ENCODE data around the gene CIB4. TPM values are rescaled to one million over a fixed set of nuclear protein-coding genes. Genes with fewer than 3 reads are reported as not detected.

CIB4 gene
- total RNA-seq, 1 experiment from 2014 or later = not detected

DNA sequence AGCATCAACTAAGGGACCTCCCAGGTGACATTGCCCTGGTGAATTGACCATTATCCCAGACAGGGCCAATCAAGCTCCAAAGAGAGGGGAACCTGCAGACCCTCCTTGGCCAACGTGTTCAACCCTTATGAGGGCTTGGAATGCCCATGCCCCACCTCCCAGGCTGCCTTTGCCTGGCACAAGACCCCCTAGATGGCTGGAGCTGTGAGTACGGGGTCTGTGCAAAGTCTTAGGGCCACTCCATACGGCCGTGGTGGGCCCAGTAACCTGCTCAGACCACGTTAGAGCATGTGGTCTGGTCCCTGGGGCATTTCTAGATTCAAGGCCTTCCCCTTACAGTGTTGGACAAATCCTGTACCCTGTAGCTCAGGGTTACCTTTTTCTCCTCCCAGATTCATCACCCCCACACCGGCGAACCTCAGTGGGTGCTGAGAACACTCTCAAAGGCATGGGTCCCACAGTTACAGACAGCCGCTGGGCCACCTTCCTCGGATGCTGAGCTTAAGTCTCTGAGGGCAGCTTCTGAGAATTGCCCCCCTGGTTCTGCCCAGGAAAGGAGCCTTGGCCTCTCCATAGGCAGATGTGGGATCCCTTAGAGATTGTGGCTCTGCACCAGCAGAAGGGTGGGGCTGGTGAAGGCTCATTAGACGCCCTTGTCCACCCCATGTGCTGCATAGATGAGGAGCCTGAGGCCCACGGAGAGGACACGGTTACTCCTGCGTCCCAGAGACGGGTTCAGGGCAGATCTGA, 33.0 kb upstream of the CIB4 start:
- no peaks in the 10 kb centered on the region for H3K9me3 ChIP-seq (ENCODE audit: low read depth, low read length, poor library complexity, severe bottlenecking)
- CTCF ChIA-PET = no interaction called here
- POLR2A ChIA-PET (ENCODE audit: low non-redundant PET) = no interaction called here
- H3K27me3 ChIP-seq (replicated peaks; ENCODE audit: insufficient read depth, low read depth, low read length, poor library complexity) = no peaks in the 10 kb centered on the region
- H3K4me3 ChIP-seq (ENCODE audit: low read depth, low read length, poor library complexity, severe bottlenecking) = no peak overlapping the region
- DNase-seq (ENCODE audit: low spot score) = no peak
- H3K36me3 ChIP-seq (ENCODE audit: insufficient read depth, low read length, poor library complexity, severe bottlenecking) = no peaks in the 10 kb centered on the region
- TF ChIP-seq EZH2 (IDR thresholded peaks at IDR 0.05; ENCODE audit: borderline replicate concordance, low read depth, low read length, poor library complexity, severe bottlenecking) = no peak
- TF ChIP-seq, protein P1, sequence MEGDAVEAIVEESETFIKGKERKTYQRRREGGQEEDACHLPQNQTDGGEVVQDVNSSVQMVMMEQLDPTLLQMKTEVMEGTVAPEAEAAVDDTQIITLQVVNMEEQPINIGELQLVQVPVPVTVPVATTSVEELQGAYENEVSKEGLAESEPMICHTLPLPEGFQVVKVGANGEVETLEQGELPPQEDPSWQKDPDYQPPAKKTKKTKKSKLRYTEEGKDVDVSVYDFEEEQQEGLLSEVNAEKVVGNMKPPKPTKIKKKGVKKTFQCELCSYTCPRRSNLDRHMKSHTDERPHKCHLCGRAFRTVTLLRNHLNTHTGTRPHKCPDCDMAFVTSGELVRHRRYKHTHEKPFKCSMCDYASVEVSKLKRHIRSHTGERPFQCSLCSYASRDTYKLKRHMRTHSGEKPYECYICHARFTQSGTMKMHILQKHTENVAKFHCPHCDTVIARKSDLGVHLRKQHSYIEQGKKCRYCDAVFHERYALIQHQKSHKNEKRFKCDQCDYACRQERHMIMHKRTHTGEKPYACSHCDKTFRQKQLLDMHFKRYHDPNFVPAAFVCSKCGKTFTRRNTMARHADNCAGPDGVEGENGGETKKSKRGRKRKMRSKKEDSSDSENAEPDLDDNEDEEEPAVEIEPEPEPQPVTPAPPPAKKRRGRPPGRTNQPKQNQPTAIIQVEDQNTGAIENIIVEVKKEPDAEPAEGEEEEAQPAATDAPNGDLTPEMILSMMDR (conservative IDR thresholded peaks at IDR 0.05; ENCODE audit: low read depth, low read length) = no peak
- intact Hi-C loops (cut with micrococcal nuclease; ENCODE audit: unreplicated experiment) = no loop called here
- BruUV-seq (replicated peaks) = no TSS peak
- no peak overlapping the region for H3K27ac ChIP-seq (ENCODE audit: low read depth, low read length, poor library complexity, severe bottlenecking)
- peaks cover 3% of the 10 kb centered on the region for H3K4me1 ChIP-seq (ENCODE audit: insufficient read depth, low read length, poor library complexity, severe bottlenecking)

DNA sequence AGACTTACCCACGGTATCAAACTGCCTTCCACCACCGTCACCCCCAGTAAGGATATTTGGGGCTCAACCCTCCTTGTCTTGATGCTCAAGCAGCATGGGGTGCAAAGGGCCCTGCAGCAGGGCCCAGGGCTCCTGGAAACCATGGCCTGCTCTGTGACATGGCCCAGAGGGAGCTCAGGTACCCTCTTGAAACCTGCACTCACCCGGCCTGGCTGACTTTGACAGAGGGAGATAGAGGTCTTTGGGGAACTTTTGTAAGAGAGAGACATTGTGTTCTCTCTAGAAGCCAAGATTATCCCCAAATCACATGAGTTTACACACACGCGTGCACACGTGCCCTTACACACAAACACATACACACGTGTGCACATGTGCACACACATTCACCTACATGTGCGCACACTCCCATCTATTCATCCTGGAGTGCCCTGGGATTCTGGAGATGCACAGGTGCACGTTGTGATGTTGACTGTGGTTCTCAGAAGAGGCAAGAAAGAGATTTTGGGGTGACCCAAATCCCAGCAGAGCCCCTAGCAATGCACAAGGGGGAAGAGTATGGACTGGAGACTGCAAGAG, 31.7 kb upstream of the CIB4 start:
- Histone ChIP-seq H3K27me3 (replicated peaks; ENCODE audit: insufficient read depth, low read depth, low read length, poor library complexity) (no peaks in the 10 kb centered on the region), H3K4me1 (ENCODE audit: insufficient read depth, low read length, poor library complexity, severe bottlenecking) (peaks cover 3% of the 10 kb centered on the region), H3K9me3 (ENCODE audit: low read depth, low read length, poor library complexity, severe bottlenecking) (no peaks in the 10 kb centered on the region), H3K27ac (ENCODE audit: low read depth, low read length, poor library complexity, severe bottlenecking) (no peak overlapping the region), H3K4me3 (ENCODE audit: low read depth, low read length, poor library complexity, severe bottlenecking) (no peak overlapping the region), H3K36me3 (ENCODE audit: insufficient read depth, low read length, poor library complexity, severe bottlenecking) (no peaks in the 10 kb centered on the region)
- intact Hi-C loops (cut with micrococcal nuclease; ENCODE audit: unreplicated experiment) = no loop called here
- BruUV-seq (replicated peaks) = no TSS peak
- TF ChIP-seq, protein P1 (conservative IDR thresholded peaks at IDR 0.05; ENCODE audit: low read depth, low read length) = no peak
- no peak for TF ChIP-seq EZH2 (IDR thresholded peaks at IDR 0.05; ENCODE audit: borderline replicate concordance, low read depth, low read length, poor library complexity, severe bottlenecking)
- no peak for DNase-seq (ENCODE audit: low spot score)
- CTCF ChIA-PET = no interaction called here
- POLR2A ChIA-PET (ENCODE audit: low non-redundant PET) = no interaction called here

DNA sequence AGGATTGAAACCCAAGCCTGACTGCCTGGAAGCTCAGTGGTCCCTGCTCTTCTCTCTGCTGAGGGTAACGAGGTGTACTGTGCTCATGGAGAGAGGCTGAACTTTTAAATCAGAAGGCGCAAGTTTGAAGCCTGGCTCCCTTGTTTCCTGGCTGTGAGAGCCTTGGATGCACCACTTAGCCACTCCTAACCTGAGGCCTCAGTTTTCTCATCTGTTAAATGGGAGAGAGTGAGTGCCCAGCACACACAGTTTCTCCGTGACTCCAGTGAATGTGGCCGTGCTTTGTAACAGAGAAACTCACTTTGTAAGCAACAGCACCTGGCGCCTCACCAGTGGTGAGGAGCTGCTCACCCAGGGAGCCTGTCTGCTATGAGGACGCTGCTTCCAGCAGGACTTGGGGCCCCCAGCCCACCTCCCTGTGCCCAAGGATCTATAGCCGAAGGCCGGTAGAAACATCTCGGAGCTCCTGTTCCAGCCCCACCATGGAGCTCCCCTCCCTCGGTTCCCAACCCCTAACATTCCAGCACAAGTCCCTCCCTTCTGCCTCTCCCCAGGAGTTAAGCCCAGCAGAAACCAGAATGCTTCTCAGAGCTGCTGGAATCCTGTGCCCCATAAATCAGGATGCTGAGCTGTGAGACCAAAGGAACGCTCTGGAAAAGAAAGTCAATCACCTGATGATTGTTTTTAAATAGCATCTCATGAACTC, 31.1 kb upstream of the CIB4 start:
- Histone ChIP-seq H3K36me3 (ENCODE audit: insufficient read depth, low read length, poor library complexity, severe bottlenecking) (no peaks in the 10 kb centered on the region), H3K4me1 (ENCODE audit: insufficient read depth, low read length, poor library complexity, severe bottlenecking) (peaks cover 3% of the 10 kb centered on the region), H3K27me3 (replicated peaks; ENCODE audit: insufficient read depth, low read depth, low read length, poor library complexity) (no peaks in the 10 kb centered on the region), H3K4me3 (ENCODE audit: low read depth, low read length, poor library complexity, severe bottlenecking) (no peak overlapping the region), H3K9me3 (ENCODE audit: low read depth, low read length, poor library complexity, severe bottlenecking) (no peaks in the 10 kb centered on the region), H3K27ac (ENCODE audit: low read depth, low read length, poor library complexity, severe bottlenecking) (no peak overlapping the region)
- ChIA-PET CTCF (no interaction called here), POLR2A (ENCODE audit: low non-redundant PET) (no interaction called here)
- TF ChIP-seq, protein P1 (conservative IDR thresholded peaks at IDR 0.05; ENCODE audit: low read depth, low read length) = no peak
- TF ChIP-seq EZH2 (IDR thresholded peaks at IDR 0.05; ENCODE audit: borderline replicate concordance, low read depth, low read length, poor library complexity, severe bottlenecking) = no peak
- intact Hi-C loops (cut with micrococcal nuclease; ENCODE audit: unreplicated experiment) = no loop called here
- DNase-seq (ENCODE audit: low spot score) = no peak
- no TSS peak for BruUV-seq (replicated peaks)
